HG02981 (cell line): ENCODE data around the gene DAPK1.
A peak's percentile ranks its signal among the peaks of the same experiment; 100 is the strongest.

Source experiments
- ATAC-seq: cut with Tn5 transposase; IDR thresholded peaks from one replicate; pipeline ENCODE4 v1.9.1; 2021; ENCODE audit warnings: mild to moderate bottlenecking, moderate library complexity; ENCODE audit not compliant: unreplicated experiment

DAPK1 gene

DNA sequence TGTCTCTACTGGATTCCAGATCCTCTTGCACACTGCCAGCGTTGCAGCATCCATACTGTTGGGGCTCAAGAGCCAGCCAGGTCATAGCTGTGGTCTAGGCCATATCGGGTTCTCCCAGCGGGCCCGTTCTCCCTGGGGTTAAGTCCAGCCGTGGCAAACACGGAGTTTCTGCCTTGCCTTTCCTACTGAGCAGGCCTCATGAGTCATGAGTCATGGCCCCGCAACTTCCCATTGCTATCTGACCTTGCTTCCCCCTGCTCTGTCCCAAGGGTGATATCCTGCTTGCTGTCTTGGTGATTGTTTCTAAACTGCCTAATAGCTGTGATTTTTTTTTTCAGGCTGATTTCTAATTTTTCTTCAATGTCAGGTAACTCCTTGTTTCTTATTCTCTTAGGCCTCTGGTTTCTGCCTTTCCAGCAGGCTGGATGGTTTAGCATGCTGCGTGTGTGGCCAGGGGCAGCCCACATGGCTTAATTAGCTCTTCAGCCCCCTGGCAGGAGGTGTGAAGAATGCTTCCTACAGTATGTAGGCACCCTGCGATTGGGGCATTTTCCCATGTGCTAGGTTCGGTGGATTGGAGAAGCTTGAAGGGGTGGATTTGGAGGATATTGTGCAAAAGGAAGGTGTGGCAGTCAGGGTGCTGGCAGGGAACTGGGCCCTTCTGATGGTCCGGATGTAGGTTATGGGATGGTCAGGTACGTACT lies 18.7 kb downstream of the DAPK1 start:
- ATAC-seq: no peak

DNA sequence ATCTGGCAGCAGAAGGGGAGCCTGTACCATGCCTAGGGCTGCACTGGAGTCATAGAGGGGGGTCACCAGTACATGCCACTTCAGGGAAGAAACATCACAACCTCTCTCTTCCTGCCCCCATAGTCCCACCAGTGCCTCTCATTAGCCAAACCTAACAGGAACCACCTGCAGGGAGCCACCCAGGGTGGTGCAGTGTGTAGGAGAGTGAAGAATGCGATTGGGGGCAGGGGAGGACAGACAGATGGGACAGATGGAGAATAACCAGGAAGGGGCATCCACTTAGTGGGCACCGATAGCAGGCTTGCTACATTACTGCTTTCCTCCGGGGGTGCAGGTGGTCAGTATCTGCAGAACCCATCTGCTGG lies 19.2 kb downstream of the DAPK1 start:
- ATAC-seq: no peak

DNA sequence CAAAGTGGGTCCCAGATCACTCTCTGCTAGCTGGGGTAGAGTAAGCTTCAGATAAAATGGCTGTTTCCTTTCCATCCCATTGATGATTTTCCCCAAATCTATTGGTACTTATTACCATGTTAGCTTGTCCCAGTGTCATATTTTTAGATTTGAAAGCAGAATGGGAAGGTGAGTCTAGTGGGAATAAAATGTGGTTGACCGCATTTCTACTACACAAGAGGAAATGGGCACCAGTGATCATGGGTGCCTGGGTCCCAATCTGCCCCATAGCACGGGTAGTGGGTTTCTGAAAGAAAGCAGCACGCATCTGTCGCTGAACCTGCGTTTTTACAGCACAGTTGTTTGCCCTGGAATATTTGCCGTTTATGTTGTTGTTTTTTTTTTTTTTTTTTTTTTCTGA lies 20.1 kb downstream of the DAPK1 start:
- ATAC-seq: no peak

DNA sequence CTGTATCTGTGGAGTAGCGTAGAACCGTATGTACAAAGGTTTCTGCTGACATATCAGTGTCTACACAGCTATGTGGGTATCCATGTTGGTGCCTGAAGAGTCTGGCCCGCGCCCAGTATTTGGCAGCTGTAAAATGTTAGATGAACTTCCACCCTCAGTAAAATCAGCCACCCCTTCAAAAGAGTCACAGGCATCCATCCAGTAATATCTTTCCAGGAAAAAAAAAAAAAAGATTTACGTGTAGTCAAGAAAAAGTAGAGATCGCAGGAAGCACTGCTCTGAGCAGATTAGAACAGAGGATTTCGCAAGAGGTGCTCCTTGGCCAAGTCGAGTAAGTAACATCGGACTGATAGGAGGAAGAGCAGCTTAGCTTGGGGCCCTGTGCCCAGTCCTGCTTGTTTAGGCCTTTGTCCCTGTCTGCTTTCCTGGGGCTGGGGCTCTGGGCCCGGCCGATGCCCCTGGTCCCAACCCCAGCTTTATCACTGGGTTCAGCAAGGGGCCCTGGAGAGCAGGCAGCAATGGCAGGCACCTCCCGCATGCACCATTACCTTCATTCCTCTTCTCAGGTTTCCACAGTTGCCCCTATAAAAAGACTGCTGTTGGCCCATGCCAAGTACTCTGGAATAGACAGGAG lies 21.2 kb downstream of the DAPK1 start:
- no peak for ATAC-seq

DNA sequence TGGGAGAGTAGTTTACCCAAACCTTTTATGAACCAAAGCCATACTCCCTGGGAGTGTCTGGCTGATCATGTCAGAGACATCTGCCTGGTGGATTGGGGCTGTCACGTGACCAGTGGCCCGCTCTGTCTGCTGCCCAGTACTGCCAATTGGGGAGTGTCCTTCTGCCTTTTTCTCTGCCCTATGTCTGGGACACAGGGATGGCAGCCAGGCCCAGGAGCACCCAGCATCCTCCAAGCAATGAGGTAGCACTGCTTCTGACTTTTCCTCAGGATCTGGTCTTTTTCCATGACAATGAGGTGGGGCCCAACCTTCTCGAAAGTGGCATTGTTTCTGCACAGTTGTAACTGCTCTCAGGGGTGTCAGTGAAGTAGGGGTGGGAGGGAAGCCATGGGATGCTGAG lies 21.8 kb downstream of the DAPK1 start:
- no peak for ATAC-seq

DNA sequence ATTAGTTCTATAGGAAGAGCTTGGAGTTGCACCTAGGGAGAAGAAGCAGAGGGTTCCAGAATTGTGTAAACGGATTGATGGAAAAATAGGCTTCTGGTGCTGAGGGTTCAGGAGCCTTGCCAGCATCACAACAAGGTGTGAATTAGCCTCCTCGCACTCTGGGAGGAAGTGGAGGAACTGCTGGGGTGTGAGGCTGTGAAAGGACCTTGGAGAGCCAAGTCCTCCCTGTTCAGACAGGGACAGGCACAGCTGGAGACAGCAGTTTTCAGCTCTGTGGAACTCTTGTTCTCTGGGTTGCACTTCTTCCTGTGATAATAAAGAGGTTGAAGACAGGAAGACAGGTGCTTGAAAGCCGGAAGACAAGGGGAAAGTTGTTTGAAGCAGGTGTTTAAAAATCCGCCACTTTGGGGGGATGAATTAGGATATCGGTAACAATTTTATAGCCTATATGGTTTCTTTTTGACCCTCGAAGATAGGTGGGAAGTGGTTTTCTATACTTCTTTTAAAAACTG lies 22.6 kb downstream of the DAPK1 start:
- ATAC-seq: no peak

DNA sequence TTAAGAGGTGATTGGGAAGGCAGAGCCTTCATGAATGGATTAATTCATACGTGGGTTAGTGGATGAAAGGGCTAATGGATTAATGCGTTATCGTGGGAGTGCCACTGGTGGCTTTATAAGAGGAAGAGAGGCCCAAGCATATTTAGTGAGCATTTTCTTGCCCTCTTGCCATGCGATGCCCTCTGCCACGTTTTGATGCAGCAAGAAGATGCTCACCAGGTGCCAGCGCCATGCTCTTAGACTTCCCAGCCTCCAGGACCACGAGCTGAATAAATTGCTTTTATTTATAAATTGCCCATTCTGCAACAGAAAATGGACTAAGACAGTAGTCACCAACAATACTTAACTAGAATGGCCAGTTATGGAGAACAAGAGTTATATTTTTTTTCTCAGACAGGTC lies 24.2 kb downstream of the DAPK1 start:
- ATAC-seq: no peak

DNA sequence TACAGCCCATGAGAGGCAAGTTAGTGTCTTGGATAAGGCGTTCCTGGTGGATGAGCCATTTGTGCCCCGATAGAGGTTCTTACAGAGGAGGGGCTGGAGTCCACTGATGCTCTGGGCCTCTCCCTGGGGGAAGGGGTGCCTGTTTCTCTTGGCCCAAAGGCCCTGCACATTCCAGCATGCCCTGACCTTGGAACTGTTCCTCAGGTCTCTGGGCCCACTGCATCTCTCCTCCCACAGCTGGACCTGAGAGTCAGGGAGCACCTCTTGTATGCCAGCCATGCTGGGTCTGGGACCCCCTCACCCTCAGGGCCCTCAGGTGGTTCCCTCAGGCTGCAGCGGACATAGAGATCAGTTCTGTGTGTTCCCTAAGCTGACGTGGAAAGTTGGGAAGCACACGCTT lies 26.4 kb downstream of the DAPK1 start:
- ATAC-seq: no peak

DNA sequence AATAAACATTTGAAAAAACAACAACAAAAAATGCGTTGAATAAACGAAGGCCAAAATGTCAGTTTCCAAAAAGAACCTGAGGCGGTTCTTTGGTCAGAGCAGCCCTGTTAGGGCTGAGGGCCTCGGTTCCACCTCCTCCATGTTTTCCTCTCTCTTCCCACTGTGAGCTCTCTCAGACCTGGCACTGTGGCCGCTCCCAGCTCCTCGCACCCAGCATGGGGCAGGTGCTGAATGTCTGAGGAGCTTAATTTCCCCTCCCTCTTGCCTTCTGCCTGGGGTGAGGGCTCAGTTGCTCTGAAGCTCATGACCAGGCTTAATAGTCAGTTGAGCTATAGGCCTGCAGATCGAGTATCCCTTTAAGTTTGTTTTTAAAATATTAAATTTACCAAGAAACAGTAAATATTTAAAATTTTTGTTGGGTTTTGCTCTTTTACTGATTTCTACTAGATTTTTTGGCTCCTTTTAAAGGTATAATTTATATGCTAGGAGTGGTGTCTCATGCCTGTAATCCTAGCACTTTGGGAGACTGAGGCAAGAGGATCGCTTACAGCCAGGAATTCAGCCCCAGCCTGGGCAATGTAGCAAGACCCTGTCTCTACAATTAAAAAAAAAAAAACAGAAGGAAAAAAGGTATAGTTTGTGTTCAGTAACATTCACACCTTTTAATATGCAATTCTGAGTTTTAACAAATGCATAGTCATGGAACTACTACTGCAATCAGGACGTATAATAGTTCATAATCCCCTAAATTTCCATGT lies 28.1 kb downstream of the DAPK1 start:
- ATAC-seq: no peak

DNA sequence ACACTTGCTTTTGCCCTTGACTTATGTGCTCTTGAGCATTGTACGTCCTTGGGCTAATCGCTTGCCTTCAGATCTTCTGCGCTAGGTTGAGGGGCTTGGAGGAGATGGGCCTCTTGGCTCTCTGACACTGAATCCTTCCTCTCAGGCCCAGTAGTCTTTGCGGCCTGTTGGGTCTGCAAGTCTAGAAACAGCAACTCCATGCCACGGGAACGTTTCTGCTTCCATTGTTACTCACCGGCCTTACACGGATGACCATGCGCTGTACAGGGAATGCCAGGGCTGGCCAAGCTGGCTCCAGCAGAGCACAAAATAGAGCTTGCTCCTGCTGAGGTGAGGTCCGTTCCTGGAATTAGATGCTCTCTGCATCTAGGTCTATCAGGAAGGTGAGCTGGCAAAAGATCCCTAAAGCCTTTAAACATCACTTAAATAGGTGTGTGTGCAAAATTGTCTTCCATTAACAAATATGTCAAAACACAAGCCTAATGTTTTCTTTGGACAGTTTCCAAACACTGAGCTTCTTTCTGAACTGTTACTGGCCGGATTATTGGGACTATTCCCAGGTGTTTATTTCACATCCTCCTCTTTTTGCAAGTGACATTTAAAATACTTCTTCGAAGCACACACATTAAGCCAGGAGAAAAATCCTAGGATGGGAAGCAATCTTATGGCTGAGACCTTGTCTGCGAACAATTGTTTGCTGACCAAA lies 29.7 kb downstream of the DAPK1 start:
- no peak for ATAC-seq

DNA sequence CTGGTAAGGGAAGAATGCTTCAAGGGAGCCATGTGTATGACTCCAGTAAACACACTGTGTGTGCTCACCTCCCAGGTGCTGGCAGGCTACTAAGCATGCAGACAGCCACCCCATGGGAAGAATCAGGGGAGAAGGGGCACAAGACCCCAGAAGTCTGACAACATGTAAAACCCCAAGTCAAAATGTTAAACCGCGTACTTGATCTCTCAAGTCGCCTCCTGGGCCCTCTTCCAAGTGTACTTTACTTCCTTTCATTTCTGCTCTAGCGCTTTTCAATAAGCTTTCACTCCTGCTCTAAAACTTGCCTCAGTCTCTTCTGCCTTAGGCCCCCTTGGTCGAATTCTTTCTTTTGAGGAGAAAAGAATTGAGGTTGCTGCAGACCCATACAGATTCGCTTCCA lies 31.3 kb downstream of the DAPK1 start:
- ATAC-seq: no peak

DNA sequence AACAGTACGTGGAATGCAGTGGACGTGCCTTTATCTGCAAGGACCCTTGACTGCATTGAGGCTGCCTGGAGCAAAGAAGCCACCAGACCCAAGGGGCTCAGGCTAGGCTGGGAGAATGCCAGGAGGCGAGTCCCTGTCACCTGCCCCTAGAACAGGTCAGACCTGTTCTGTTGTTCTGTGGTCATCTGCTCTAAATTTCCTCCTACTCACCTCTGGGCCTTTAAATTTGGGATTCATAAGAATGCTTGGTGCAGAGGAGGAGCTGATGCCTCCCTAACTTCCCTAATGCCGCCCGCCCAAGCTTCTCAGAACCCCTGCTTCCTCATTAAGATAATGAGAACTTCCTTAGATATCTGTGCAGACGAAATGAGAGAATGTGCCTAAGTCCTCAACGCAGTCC lies 32.0 kb downstream of the DAPK1 start:
- no peak for ATAC-seq

DNA sequence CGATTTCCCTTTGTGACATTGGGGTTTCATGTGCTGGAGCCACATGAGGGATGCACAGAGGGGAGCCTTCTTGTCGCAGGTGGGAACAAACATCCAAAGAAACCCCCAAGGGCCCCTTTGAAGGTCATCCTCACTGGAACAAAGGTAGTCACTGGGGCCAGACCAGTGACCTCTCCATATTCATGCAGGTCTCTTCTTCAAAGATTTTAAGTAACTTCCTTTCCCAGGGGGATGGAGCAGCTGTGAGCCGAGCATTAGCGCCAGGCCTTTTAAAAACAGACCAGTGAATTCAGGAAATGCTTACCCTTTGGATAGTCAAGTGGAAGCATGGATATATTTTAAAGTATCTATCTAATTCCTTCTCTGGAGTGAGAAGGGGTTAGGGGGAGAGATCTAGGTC lies 33.0 kb downstream of the DAPK1 start:
- ATAC-seq: no peak

DNA sequence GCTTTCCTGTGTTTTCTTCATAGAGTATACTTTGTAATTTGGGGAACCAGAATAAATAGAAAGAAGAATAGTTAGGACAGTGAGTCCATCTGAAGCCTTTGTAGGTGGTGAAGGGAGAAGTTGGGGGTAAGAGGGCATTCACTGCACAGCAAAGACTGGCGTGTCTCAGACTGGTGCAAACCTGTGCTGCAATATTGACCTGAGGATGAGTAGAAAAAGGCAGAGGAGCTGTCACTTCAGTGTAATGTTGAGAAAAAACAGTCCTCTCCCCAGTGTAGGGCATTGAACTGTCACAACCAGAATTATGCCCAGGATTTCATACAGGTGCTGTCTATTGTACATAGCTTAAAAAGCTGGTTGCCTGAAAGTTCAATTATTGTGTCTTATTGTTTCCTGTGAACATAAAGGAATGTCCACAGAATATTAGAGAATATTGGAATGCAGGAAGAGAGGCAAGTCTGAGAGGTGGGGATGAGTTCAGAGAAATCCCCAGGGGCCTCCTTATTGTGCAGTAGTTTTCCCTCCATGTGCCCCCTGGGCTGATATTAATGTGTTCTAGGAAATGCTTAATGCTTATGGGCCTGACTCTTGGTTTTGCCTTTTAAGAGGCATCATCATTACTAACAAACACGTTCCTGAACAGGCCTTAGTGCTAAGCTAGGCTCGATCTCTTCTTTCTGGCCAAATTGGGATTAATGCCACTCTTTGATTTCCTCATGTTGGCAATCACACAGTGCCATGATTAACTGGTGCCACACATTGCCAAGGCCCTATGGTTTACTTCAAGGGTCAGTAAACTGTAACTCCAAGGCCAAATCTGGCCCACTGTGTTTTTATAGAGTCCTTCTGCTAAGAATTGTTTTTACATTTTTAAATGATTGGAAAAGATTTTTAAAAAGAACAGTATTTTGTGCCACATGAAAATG lies 34.0 kb downstream of the DAPK1 start:
- no peak for ATAC-seq

DNA sequence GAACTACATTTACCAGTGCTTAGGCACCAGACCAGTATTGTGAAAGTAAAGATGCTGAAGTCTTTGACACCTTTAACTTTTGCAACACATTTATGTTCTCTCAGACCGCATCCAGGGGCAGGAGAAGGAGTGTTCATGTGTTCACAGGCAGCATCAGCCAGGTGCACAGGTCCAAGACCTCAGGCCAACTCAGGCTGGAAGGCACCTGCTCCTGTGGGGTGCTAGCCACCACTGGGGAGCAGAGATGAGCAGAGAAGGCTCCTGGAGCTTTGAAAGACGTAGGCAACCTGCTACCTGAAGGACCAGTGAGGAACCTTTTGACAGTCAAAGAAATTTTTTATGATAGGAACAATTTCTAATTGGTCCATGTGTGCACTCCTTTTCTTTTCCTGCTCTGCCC lies 35.6 kb downstream of the DAPK1 start:
- no peak for ATAC-seq

DNA sequence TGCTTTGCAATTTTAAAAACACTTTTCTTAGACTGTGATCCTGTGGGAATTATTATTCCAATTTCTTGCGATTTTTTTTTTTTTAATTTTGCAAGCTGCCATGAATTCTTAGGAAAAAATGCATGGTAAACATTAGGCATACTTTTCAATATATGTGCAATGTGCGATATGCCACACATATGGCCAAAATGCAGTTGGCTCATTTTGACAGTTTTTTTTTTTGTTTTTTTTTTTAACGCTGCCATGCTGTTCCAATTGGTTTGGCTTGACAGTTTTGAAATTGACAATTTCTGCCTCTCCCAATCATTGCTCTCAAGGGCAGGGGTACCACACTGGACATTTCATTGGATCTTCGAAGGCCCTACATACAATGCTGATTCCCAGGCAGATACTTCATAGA lies 36.4 kb downstream of the DAPK1 start:
- no peak for ATAC-seq

DNA sequence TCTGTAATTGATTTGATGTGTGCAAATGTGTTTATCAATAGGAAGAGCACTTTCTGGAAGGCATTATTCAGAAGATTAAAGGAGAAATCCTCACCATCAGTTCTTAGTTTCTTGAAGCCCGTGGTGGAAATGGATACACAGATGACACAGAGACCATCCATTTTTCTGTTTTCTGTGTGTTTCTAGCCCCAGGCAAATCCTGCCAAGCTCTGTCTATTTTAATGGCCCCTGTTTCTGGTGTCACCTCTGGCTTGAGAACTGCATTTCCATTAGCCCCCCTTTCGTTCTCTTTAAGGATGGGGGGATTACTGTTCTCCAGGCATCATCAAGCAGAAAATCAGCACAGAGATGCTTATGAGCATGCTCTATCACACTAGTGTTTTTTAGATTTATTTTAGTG lies 37.3 kb downstream of the DAPK1 start:
- ATAC-seq: no peak

DNA sequence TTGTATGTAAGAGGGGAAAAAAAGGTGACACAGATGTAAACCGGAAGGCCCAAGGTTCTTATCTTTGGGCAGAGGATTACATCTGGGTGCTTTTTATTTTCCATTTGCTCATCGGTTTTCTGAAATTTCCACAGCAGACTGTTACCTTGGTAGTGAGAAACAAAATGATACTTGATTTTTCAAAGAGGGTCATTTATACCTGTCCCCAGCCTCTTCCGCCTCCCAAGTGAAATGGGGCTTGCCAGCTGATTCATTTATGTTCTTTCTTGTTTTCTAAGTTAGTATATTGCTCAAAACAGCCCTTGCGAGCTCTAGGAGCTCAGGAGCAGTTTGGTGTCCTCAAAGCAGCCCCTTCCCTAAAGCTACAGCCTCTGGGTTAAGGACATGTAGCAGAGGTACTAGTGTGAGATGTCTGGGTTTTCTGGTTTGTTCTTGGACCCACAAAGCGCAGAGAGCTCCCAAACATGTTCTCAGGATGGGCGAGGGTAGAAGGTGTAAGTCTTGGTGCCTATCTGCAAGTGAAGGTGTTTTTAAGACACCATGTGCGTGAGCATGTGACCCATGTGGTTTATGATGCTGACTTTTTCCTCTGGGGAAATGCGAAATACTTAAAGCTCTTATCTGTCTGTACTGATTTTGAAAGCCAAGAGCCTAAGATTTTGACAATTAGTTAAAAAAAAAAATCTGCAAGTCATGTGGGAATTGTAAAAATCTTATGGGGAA lies 38.3 kb downstream of the DAPK1 start:
- peak; percentile 68 for ATAC-seq

DNA sequence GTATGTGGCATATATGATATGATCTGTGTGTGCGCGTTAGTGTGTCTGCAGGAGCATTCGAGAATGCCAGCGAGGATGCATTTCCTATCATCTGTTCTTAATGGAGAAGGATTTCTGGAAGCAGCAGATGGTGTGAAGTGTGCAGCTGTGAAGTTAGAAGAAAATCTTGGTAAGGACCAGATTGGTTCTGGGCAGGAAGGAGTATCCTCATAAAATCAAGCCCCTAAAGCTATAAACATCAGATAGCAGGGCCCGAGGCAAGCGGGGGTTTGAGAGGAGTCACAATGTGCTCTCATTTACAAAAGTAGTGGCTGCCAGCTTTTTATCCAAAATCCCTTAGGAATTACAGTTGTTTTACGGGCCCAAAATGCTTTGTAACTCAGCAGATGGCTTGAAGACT lies 40.0 kb downstream of the DAPK1 start:
- no peak for ATAC-seq
